ENCODE results near the gene RAPGEF6.
"Not testable (repeated sequence)": the region's sequence is repeated elsewhere in the genome, so short reads cannot be mapped to it uniquely, and the experiment has no call there.

The RAPGEF6 gene

DNA sequence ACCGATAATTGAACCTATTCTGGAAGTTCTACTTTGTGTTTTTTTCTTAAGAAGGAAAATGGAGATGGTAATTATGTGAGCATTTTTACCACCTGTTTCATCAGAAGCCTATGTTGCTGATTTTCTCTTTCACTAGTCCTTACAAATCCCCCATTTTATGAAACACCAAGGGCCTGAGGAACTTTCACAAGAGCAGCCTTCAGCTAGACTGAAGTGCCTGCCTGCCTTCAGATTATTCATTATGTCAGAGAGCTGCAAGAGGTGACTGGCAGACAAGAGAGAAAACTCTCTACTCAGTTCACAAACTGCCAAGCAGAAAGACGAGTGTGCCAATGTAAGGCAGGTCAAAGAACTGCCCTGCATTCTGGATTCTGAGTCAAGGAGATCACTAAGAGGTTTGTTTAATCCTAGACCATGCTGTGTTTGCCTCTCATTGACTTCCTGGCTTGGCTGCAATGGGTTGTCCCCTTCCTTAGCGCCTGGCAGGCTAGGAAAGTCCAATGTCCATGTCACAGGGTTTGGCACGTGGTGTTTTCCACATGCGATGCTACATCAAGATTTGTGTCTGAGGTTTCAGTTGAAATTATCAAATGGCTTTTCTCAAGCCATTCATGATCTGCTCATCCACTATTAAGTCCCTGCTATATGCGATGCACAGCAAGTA is 227.9 kb downstream of the RAPGEF6 start:
- Mint-ChIP-seq H3K4me3 (no peak overlapping the region), H3K27ac (peak overlapping the region; percentile 66), H3K36me3 (ENCODE audit: low read depth) (peaks cover 91% of the 10 kb centered on the region), H3K9me3 (peaks cover 15% of the 10 kb centered on the region), H3K27me3 (no peaks in the 10 kb centered on the region), H3K4me1 (ENCODE audit: low read depth) (peaks cover 24% of the 10 kb centered on the region)
- no peak for DNase-seq

DNA sequence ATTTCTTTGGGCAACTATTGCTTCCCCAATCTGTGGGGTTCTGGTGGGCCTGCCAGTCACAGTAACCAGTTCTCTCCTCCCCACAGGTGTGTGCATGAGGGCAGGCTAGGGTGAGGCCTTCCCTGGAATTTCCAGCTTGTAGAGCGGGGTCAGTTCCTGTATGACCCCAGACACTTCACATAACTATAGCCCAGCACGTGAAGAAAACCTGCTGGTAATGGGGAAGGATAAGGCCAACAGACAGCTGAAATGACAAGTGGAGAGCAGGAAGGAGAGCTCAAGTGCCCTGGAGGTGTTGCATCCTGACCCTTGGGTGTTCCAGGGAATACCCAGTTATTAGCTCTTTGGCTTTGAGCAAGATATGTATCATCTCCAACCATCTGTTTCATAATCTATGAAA is 229.0 kb downstream of the RAPGEF6 start:
- H3K36me3 Mint-ChIP-seq (ENCODE audit: low read depth), result peaks cover 93% of the 10 kb centered on the region
- peak overlapping the region; percentile 77 for H3K27ac Mint-ChIP-seq
- H3K9me3 Mint-ChIP-seq, result peaks cover 16% of the 10 kb centered on the region
- peaks cover 25% of the 10 kb centered on the region for H3K4me1 Mint-ChIP-seq (ENCODE audit: low read depth)
- no peaks in the 10 kb centered on the region for H3K27me3 Mint-ChIP-seq
- no peak for DNase-seq
- H3K4me3 Mint-ChIP-seq, result no peak overlapping the region

DNA sequence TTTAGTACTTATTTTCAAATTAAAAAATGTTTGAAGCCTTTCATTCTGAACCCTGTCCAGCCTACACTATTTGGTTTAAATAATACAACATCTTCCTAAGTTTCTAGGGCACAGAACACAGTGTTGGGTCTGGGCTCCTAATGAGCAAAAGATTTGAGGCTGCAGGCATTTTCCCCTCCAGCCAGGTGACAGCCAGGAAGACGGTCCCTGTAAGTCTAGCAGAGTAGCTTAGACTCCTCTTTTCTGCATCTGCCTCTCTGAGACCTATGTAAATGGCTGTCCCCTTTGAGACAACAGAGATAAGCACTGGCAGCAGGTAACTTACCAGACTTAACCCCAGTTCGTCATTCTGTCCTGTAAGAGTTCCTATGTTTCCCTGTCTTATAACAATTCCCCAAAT is 229.4 kb downstream of the RAPGEF6 start:
- H3K9me3 Mint-ChIP-seq, result peaks cover 17% of the 10 kb centered on the region
- no peak for DNase-seq
- peaks cover 28% of the 10 kb centered on the region for H3K4me1 Mint-ChIP-seq (ENCODE audit: low read depth)
- H3K4me3 Mint-ChIP-seq, result no peak overlapping the region
- peak overlapping the region; percentile 77 for H3K27ac Mint-ChIP-seq
- peaks cover 93% of the 10 kb centered on the region for H3K36me3 Mint-ChIP-seq (ENCODE audit: low read depth)
- H3K27me3 Mint-ChIP-seq, result no peaks in the 10 kb centered on the region

DNA sequence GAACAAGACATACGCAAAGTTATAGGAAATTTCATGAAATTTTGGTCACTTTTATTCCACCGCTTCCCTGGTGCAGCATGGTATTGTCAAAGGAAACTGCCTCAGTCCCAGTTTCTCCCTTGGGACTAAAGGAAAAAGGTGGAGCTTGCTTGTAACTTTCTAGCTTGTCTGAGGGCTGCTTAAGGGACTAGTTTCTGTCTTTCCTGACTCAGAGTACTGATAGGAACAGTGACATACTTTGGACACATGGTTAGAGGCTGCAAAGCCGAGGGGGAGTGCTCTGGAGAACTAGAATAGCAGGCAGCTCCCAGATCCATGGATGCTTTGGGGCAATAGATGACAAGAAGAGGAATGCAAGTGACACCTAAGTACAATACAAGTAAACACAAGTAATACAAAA is 234.4 kb downstream of the RAPGEF6 start:
- H3K27ac Mint-ChIP-seq, result peak overlapping the region; percentile 56
- peaks cover 49% of the 10 kb centered on the region for H3K4me1 Mint-ChIP-seq (ENCODE audit: low read depth)
- no peak for DNase-seq
- no peak overlapping the region for H3K4me3 Mint-ChIP-seq
- H3K36me3 Mint-ChIP-seq (ENCODE audit: low read depth), result peaks cover 93% of the 10 kb centered on the region
- H3K27me3 Mint-ChIP-seq, result no peaks in the 10 kb centered on the region
- H3K9me3 Mint-ChIP-seq, result peaks cover 17% of the 10 kb centered on the region

DNA sequence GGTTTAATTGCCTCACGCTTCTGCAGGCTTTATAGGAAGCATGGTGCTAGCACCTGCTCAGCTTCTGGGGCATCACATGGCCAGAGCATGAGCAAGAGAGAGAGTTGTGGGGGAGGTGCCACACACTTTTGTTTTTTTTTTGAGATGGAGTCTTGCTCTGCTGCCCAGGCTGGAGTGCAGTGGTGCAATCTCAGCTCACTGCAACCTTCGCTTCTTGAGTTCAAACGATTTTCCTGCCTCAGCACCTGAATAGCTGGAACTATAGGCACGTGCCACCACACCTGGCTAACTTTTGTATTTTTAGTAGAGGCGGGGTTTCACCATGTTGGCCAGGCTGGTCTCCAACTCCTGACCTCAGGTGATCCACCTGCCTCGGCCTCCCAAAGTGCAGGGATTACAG is 236.0 kb downstream of the RAPGEF6 start:
- not testable (repeated sequence) for H3K27me3 Mint-ChIP-seq, DNase-seq, H3K4me3 Mint-ChIP-seq
- peaks cover 90% of the 10 kb centered on the region for H3K36me3 Mint-ChIP-seq (ENCODE audit: low read depth)
- H3K4me1 Mint-ChIP-seq (ENCODE audit: low read depth), result peaks cover 58% of the 10 kb centered on the region
- peaks cover 17% of the 10 kb centered on the region for H3K9me3 Mint-ChIP-seq
- peak overlapping the region; percentile 81 for H3K27ac Mint-ChIP-seq

DNA sequence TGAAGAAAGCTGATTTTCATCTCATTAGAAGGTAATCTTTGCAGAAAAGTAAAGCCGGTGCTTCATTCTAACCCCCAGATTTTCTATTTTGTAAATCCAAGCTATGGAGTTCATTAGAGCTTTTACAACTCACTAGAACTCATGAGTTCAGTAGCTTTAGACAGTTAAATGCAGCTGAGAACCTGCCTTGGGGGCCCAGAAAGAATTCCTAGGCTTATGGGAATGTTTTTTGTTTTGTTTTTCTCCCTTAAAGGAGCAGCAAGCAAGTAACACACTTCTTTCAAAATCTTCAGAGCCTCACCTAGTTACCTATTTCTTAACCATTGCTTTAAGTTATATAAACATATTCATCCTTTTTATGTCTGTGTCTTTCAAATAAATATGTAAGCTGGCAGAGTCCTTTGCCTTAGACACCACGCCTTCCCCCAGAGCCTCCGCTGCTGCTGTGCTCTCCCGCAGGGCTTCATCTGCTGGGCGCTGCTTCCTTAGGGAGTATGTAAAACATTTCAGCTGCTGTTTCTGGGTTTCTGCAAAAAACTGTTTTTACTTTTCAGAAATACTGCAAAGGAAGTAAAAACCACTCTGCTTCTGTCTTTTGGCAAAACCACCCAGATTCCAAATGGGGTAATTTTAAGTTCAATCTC is 238.3 kb downstream of the RAPGEF6 start:
- peaks cover 4% of the 10 kb centered on the region for H3K9me3 Mint-ChIP-seq
- no peak for DNase-seq
- H3K27me3 Mint-ChIP-seq, result no peaks in the 10 kb centered on the region
- H3K27ac Mint-ChIP-seq, result peak overlapping the region; percentile 99
- peaks cover 75% of the 10 kb centered on the region for H3K4me1 Mint-ChIP-seq (ENCODE audit: low read depth)
- H3K4me3 Mint-ChIP-seq, result peak overlapping the region; percentile 44
- peaks cover 90% of the 10 kb centered on the region for H3K36me3 Mint-ChIP-seq (ENCODE audit: low read depth)

DNA sequence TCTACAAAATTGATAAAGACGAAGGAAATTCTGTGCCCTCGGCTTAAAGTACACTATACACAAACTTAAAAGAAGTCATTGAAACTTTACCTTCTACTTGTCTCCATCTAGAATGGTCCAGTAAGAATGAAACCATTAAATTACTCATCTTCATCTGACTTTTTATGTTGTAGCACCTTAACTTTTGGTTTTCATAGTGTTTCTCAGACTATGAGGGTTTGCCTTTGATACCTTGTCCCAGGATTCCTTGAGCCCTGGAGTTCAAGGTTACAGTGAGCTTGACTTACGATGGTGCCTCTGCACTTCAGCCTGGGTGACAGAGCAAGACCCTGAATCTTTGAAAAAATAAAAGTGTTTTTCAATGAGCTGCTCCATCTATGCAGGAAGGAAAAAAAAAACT is 239.0 kb downstream of the RAPGEF6 start:
- peaks cover 4% of the 10 kb centered on the region for H3K9me3 Mint-ChIP-seq
- DNase-seq, result no peak
- H3K27ac Mint-ChIP-seq, result peak overlapping the region; percentile 99
- H3K27me3 Mint-ChIP-seq, result no peaks in the 10 kb centered on the region
- H3K36me3 Mint-ChIP-seq (ENCODE audit: low read depth), result peaks cover 92% of the 10 kb centered on the region
- H3K4me3 Mint-ChIP-seq, result peak overlapping the region; percentile 72
- H3K4me1 Mint-ChIP-seq (ENCODE audit: low read depth), result peaks cover 80% of the 10 kb centered on the region

DNA sequence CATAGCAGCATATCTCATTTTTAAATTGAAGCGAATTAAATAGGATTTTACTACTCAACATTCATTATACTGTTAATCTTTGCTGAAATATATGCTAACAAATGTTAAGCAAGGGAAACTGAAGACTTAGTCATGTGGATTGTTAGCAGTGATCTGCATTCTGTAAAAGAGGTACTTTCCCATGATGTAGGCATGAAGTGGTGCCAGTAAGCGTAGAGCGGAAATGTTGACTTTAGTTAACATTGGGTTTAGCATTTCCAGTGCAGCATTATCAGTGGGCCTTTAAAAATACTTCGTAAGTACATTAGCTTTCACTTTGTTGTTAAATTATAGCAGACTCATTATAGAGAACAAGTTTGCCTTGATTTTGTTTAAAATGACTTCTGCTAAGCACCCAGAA is 240.9 kb downstream of the RAPGEF6 start:
- Mint-ChIP-seq H3K4me3 (peak overlapping the region; percentile 72), H3K27ac (peak overlapping the region; percentile 99), H3K36me3 (ENCODE audit: low read depth) (peaks cover 96% of the 10 kb centered on the region), H3K4me1 (ENCODE audit: low read depth) (peaks cover 89% of the 10 kb centered on the region), H3K27me3 (no peaks in the 10 kb centered on the region), H3K9me3 (no peaks in the 10 kb centered on the region)
- no peak for DNase-seq

DNA sequence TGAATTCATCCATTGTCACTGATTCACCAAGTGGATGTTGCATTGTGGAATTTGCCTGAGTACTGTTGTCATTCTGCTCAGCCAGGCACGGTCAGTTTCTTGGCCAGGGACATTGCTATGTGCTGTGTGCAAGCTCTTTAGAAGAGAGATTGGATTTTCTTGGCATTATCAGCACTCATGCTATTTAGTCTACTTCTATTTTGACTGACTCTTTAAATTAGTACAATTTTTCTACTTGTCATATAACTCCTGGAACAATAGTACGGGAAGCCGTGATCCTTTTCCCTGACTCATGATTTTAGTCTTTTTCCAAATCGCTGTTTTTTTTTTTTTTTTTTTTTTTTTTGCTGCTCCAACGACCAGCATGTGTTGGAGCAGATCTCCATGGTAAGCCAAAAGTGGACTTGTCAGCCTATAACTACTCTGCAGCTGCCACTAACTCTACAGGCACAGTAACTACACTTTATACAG is 241.5 kb downstream of the RAPGEF6 start:
- H3K4me3 Mint-ChIP-seq, result peak overlapping the region; percentile 72
- peaks cover 96% of the 10 kb centered on the region for H3K36me3 Mint-ChIP-seq (ENCODE audit: low read depth)
- no peak for DNase-seq
- no peaks in the 10 kb centered on the region for H3K27me3 Mint-ChIP-seq
- peak overlapping the region; percentile 99 for H3K27ac Mint-ChIP-seq
- H3K4me1 Mint-ChIP-seq (ENCODE audit: low read depth), result peaks cover 89% of the 10 kb centered on the region
- no peaks in the 10 kb centered on the region for H3K9me3 Mint-ChIP-seq

DNA sequence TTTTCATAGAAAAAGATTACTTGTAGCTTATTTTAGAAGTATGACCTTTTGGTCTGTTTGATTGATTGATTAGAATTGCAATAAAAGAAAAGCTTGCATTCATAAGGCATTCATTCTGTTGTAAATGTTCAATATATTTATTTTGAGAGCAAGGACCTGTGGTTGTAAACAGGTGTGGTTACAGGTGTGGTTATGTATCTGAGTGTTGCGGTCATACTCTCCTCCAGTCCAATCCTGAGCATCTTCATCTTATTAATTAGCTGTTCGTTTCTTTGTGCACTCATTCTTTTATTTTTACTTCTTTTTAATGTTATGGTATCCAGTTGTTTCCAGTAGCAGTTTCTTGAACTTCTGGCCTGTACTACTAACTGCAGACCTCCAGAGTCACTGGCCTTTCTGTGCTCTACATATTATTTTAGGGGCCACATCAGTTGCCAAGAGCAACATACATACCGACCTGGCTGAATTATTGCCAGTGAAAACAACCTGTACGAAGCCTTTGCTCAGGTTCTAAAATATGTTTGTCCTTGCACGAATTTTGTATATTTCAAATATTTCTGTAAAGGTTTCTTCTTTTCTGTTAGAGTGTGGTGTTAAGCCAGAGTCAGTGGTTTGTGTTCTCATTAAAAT is 242.4 kb downstream of the RAPGEF6 start:
- Mint-ChIP-seq H3K27ac (peak overlapping the region; percentile 99), H3K9me3 (no peaks in the 10 kb centered on the region), H3K4me1 (ENCODE audit: low read depth) (peaks cover 91% of the 10 kb centered on the region), H3K36me3 (ENCODE audit: low read depth) (peaks cover 96% of the 10 kb centered on the region), H3K4me3 (no peak overlapping the region), H3K27me3 (no peaks in the 10 kb centered on the region)
- no peak for DNase-seq

DNA sequence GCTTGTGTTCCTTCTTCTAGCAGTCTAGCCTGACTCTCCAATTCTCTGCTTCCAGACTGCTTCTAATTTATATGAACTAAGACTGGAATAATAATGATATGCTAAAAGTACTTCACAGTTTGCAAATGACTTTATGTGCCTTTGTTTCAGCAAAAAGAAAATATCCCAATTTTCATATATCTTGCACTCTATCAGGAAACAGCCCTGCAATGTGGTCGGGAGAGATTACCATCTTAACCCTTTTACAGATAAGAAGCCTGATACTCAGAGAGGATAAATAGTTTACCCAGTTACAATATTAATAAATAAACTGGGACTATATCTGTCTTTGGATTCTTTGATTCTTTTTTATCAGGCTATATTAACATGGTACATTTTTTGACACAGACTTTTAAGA is 245.2 kb downstream of the RAPGEF6 start:
- H3K27me3 Mint-ChIP-seq, result no peaks in the 10 kb centered on the region
- peak overlapping the region; percentile 46 for H3K4me3 Mint-ChIP-seq
- peak overlapping the region; percentile 99 for H3K27ac Mint-ChIP-seq
- peaks cover 97% of the 10 kb centered on the region for H3K36me3 Mint-ChIP-seq (ENCODE audit: low read depth)
- DNase-seq, result no peak
- H3K9me3 Mint-ChIP-seq, result no peaks in the 10 kb centered on the region
- peaks cover 94% of the 10 kb centered on the region for H3K4me1 Mint-ChIP-seq (ENCODE audit: low read depth)

DNA sequence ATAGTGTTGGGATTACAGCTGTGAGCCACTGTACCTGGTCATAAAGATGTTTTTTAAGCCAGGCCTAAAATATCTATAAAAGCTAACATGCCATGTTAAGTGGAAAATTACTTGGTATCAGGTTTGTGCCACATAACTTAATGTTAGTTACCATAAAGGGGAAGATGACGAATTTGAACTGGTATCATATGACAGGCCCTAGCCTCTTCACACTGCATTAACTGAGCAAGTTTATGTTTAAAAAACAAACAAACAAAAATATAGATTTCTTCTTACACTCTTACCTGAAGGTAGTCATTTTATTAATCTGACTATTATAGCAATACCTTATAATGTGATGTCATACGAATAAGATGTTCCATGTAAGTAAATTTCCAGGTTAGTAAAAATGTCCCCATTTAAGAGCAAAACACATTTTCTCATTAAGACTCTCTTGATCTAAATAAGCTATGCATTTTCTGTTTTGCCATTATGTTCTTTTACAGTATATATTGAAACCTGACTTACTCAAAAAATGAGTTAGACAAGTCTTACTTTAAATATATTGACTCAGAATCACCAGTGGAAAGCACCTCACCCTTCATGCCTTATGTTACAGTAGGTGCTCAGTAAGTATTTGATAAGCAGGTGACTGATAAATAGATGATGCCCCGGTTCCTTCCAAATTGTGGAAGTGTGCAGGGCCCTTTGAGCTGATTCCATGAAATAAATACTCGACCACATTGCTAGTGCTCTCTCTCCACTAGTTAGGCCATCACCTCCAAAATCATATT is 245.7 kb downstream of the RAPGEF6 start:
- H3K27me3 Mint-ChIP-seq, result no peaks in the 10 kb centered on the region
- DNase-seq, result no peak
- peaks cover 97% of the 10 kb centered on the region for H3K36me3 Mint-ChIP-seq (ENCODE audit: low read depth)

DNA sequence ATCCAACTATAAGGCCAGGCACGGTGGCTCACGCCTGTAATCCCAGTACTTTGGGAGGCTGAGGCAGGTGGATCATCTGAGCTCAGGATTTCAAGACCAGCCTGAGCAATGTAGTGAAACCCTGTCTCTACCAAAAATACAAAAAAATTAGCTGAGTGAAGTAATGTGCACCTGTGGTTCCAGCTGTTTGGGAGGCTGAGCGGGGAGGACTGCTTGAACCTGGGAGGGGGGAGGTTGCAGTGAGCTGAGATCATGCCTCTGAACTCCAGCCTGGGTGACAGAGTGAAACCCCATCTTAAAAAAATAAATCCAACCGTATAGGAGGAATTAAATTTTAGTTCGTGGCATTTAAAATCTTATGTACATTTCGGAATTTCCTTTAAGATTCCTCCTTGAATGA is 247.8 kb downstream of the RAPGEF6 start:
- Mint-ChIP-seq H3K27me3 (no peaks in the 10 kb centered on the region), H3K4me3 (no peak overlapping the region), H3K36me3 (ENCODE audit: low read depth) (peaks cover 91% of the 10 kb centered on the region), H3K9me3 (no peaks in the 10 kb centered on the region), H3K4me1 (ENCODE audit: low read depth) (peaks cover 96% of the 10 kb centered on the region), H3K27ac (peak overlapping the region; percentile 99)
- no peak for DNase-seq

More for the DNA sequence above, 245.7 kb downstream of the RAPGEF6 start:
- Mint-ChIP-seq H3K4me3 (peak overlapping the region; percentile 52), H3K27ac (peak overlapping the region; percentile 99), H3K9me3 (no peaks in the 10 kb centered on the region), H3K4me1 (ENCODE audit: low read depth) (peaks cover 97% of the 10 kb centered on the region)

DNA sequence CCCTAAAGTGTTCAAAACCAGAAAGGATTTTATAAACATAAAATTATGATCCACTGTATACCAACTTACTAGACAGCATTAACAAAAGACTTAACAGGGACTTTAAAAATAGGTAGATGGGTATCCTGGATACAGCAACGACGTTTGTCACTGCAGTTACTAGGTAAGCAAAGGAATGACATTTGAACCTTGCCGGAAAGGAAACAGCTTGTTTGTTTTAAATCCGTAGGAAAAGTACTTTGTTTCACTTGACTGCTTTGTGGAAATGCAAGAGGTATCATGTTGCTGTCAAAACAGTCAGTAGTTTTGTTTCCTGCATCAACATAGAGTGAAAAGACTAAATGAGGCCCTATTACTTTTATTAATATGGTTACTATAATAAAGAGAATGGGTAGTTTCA is 248.2 kb downstream of the RAPGEF6 start:
- Mint-ChIP-seq H3K4me3 (no peak overlapping the region), H3K36me3 (ENCODE audit: low read depth) (peaks cover 88% of the 10 kb centered on the region), H3K27me3 (no peaks in the 10 kb centered on the region), H3K27ac (peak overlapping the region; percentile 99), H3K4me1 (ENCODE audit: low read depth) (peaks cover 96% of the 10 kb centered on the region), H3K9me3 (no peaks in the 10 kb centered on the region)
- DNase-seq, result no peak
